ENCODE results near the gene PDGFRB.

GRCh38 chr5:150108711-150109514, 46.7 kb downstream of the PDGFRB start:
- TF ChIP-seq ZNF717 (CRISPR knock-in tag; IDR thresholded peaks at IDR 0.05) (no peak), TFAP4 (CRISPR knock-in tag; IDR thresholded peaks at IDR 0.05; ENCODE audit: borderline replicate concordance) (no peak), REST (IDR thresholded peaks at IDR 0.05; ENCODE audit: borderline replicate concordance) (no peak), REST (CRISPR knock-in tag; IDR thresholded peaks at IDR 0.05; ENCODE audit: low read depth) (no peak), ZBTB40 (IDR thresholded peaks at IDR 0.05) (no peak), ZBTB40 (CRISPR knock-in tag; IDR thresholded peaks at IDR 0.05) (no peak), ZBTB7A (IDR thresholded peaks at IDR 0.05; ENCODE audit: borderline replicate concordance, control insufficient read depth, low read depth, low read length) (no peak), POLR2A (conservative IDR thresholded peaks at IDR 0.05) (no peak)
